Liver (tissue), 9 donors: ENCODE data around the gene ATAD3C. TPM values are rescaled to one million over a fixed set of nuclear protein-coding genes. Genes with fewer than 3 reads are reported as not detected.
"Not testable (repeated sequence)": the region's sequence is repeated elsewhere in the genome, so short reads cannot be mapped to it uniquely, and the experiment has no call there.

Source experiments
- DNase-seq: peaks from one replicate; pipeline ENCODE4 v3.0.0-alpha.2; 2017; ENCODE audit warnings: low spot score
- H3K27ac ChIP-seq, 2 donors: one replicate each; pipeline ENCODE4 v1.7.0; 2013; ENCODE audit warnings: inconsistent platforms in 2 of 2, low read length in 2 of 2, control low read depth in 1 of 2, low read depth in 1 of 2, mild to moderate bottlenecking in 1 of 2
- H3K27me3 ChIP-seq, 4 donors: one replicate each; pipeline versions ENCODE4 v1.6.1 to v1.7.0; 2013; ENCODE audit warnings: low read length in 3 of 4, inconsistent platforms in 1 of 4, mild to moderate bottlenecking in 1 of 4, moderate library complexity in 1 of 4; ENCODE audit not compliant: control insufficient read depth in 4 of 4, insufficient read depth in 4 of 4
- H3K36me3 ChIP-seq, 4 donors: one replicate each; pipeline versions ENCODE4 v1.6.1 to v1.7.0; 2013; ENCODE audit warnings: low read length in 3 of 4, mild to moderate bottlenecking in 3 of 4, low read depth in 1 of 4, moderate library complexity in 1 of 4; ENCODE audit not compliant: control insufficient read depth in 4 of 4, insufficient read depth in 3 of 4
- H3K4me1 ChIP-seq, 4 donors: one replicate each; pipeline versions ENCODE4 v1.6.1 to v1.7.0; 2013; ENCODE audit warnings: low read length in 3 of 4, mild to moderate bottlenecking in 3 of 4, moderate library complexity in 1 of 4; ENCODE audit not compliant: control insufficient read depth in 4 of 4, insufficient read depth in 4 of 4
- H3K4me3 ChIP-seq, 3 donors: one replicate each; pipeline versions ENCODE4 v1.6.1 to v1.7.0; 2013; ENCODE audit warnings: low read length in 3 of 3, control low read depth in 1 of 3, low read depth in 1 of 3, mild to moderate bottlenecking in 1 of 3
- H3K9ac ChIP-seq, 2 donors: one replicate each; pipeline ENCODE4 v1.7.0; 2013; ENCODE audit warnings: low read length in 2 of 2, mild to moderate bottlenecking in 2 of 2, moderate library complexity in 2 of 2, control low read depth in 1 of 2, low read depth in 1 of 2
- H3K9me3 ChIP-seq, 4 donors: one replicate each; pipeline versions ENCODE4 v1.6.1 to v1.7.0; 2013; ENCODE audit warnings: low read length in 3 of 4; ENCODE audit not compliant: control insufficient read depth in 4 of 4
- GABPA ChIP-seq, 2 donors: IDR thresholded peaks in 1 of 2; conservative IDR thresholded peaks in 1 of 2; 2 replicates each; pipeline ENCODE4 v1.6.1; 2016; ENCODE audit warnings: antibody characterized with exemption in 2 of 2, mild to moderate bottlenecking in 1 of 2, moderate library complexity in 1 of 2
- HNF4A ChIP-seq, 2 donors: conservative IDR thresholded peaks; 2 replicates each; pipeline ENCODE4 v1.6.1; 2016; ENCODE audit warnings: antibody characterized with exemption in 2 of 2, mild to moderate bottlenecking in 2 of 2
- JUND ChIP-seq, 2 donors: IDR thresholded peaks; 2 replicates each; pipeline ENCODE4 v1.6.1; 2016; ENCODE audit warnings: antibody characterized with exemption in 2 of 2
- RAD21 ChIP-seq, 2 donors: IDR thresholded peaks; 2 replicates each; pipeline ENCODE4 v1.6.1; 2016; ENCODE audit warnings: antibody characterized with exemption in 2 of 2, mild to moderate bottlenecking in 2 of 2
- RXRA ChIP-seq, 2 donors: IDR thresholded peaks; 2 replicates each; pipeline ENCODE4 v1.6.1; 2017 to 2018; ENCODE audit warnings: antibody characterized with exemption in 2 of 2, mild to moderate bottlenecking in 1 of 2
- TAF1 ChIP-seq: conservative IDR thresholded peaks from 2 replicates; pipeline ENCODE4 v1.6.1; 2016; ENCODE audit warnings: antibody characterized with exemption, mild to moderate bottlenecking
- YY1 ChIP-seq: IDR thresholded peaks from 2 replicates; pipeline ENCODE4 v1.6.1; 2016; ENCODE audit warnings: antibody characterized with exemption, mild to moderate bottlenecking
- WGBS: extraction: QIAGEN DNeasy Blood & Tissue Kit; methylation state at CpG from one replicate; pipeline ENCODE4 v1.1.7; 2013; 5-methylcytosine and 5-hydroxymethylcytosine counted together
- polyA plus RNA-seq, 2 donors: library from polyadenylated mRNA; stranded (reverse) in 1 of 2; unstranded in 1 of 2; fragments of 200-250 nt in 1 of 2; fragments of >200 nt in 1 of 2; fragmentation: Nextera tagmentation in 1 of 2; extraction: Ambion mirVana in 1 of 2; gene quantifications; one replicate each; pipeline versions ENCODE4 v1.2.1 to v1.2.3, GENCODE V29; 2013 to 2015
- total RNA-seq, 2 donors: library from RNA; depleted of rRNA; stranded (reverse); fragments of >200 nt; gene quantifications; one replicate each; pipeline ENCODE4 v1.2.3, GENCODE V29; 2014
- TF ChIP-seq, protein P1 (sequence below): IDR thresholded peaks from 2 replicates; pipeline ENCODE4 v1.6.1; 2016; ENCODE audit warnings: antibody characterized with exemption, mild to moderate bottlenecking
- TF ChIP-seq, protein P2 (sequence below): fragments of 150-350 bp; IDR thresholded peaks from 2 replicates; pipeline ENCODE4 v1.5.1; 2017; ENCODE audit warnings: improper control_type of control experiment, low read depth, low read length; ENCODE audit not compliant: missing input control
- TF ChIP-seq, protein P3 (sequence below): IDR thresholded peaks from 2 replicates; pipeline ENCODE4 v1.6.1; 2016; ENCODE audit warnings: antibody characterized with exemption
- donor health status: healthy.
- donor health status: healthy.
- donor health status: healthy.
- donor health status: healthy.
- donor health status: healthy.

Gene ATAD3C
- total and polyA plus RNA-seq, 4 donors, result 0.19 to 4.8 (median 0.88) TPM

DNA sequence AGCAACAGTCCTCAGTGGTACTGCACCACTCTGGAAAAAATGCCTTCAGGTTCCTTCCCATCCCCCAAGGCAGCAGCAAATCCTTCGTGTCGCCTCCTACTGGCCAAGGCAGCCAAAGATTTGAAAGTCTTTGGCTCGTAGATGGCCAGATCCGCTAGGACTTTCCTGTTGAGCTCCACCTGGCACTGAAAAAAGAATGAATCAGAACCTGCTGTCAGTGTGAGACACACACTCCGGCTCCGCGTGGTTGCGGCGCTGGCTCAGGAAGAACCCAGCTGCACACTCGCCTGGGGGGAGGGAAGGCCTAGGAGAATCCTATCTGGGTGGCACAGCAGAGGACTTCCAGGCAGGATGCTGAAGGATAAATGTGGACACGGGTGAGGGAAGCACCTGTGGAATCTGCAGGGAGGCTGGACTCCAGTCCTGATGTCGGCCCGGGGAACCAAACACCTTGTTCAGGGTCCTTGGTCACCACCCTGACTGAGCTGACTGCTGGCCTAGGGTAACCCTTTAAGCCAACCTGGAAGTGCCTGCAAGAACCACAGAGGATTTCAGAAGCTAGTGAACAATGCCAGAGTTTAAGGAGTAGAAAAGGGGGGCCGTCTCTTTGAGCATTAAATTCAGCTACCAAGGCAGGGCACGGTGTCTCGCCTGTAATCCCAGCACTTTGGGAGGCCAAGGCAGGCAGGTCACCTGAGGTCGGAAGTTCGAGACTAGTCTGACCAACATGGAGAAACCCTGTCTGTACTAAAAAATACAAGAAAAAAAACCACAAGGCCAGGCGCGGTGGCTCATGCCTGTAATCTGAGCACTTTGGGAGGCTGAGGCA lies 47.2 kb upstream of the ATAD3C start:
- Histone ChIP-seq H3K4me1 (peaks cover 4 to 66% (median 58%) of the 10 kb centered on the region in 4 donors), H3K4me3 (peak overlapping the region in 2 of 3 donors; percentile 62 to 99), H3K9me3 (no peaks in the 10 kb centered on the region), H3K36me3 (peaks cover 1 to 26% (median 18%) of the 10 kb centered on the region in 4 donors), H3K27ac (peak overlapping the region; percentile 75 to 83), H3K27me3 (no peaks in the 10 kb centered on the region), H3K9ac (no peak overlapping the region)
- no peak for DNase-seq
- 53% methylated on average over 20 of the region's 20 CpGs for WGBS
- TF ChIP-seq RAD21 (IDR thresholded peaks at IDR 0.05), result peak; percentile 34 to 68
- TF ChIP-seq, protein P1, sequence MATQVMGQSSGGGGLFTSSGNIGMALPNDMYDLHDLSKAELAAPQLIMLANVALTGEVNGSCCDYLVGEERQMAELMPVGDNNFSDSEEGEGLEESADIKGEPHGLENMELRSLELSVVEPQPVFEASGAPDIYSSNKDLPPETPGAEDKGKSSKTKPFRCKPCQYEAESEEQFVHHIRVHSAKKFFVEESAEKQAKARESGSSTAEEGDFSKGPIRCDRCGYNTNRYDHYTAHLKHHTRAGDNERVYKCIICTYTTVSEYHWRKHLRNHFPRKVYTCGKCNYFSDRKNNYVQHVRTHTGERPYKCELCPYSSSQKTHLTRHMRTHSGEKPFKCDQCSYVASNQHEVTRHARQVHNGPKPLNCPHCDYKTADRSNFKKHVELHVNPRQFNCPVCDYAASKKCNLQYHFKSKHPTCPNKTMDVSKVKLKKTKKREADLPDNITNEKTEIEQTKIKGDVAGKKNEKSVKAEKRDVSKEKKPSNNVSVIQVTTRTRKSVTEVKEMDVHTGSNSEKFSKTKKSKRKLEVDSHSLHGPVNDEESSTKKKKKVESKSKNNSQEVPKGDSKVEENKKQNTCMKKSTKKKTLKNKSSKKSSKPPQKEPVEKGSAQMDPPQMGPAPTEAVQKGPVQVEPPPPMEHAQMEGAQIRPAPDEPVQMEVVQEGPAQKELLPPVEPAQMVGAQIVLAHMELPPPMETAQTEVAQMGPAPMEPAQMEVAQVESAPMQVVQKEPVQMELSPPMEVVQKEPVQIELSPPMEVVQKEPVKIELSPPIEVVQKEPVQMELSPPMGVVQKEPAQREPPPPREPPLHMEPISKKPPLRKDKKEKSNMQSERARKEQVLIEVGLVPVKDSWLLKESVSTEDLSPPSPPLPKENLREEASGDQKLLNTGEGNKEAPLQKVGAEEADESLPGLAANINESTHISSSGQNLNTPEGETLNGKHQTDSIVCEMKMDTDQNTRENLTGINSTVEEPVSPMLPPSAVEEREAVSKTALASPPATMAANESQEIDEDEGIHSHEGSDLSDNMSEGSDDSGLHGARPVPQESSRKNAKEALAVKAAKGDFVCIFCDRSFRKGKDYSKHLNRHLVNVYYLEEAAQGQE, result no peak
- peak in 1 of 2 donors; percentile 9 for TF ChIP-seq RXRA (IDR thresholded peaks at IDR 0.05)
- no peak for TF ChIP-seq HNF4A (conservative IDR thresholded peaks at IDR 0.05)
- peak in 1 of 2 donors; percentile 17 for TF ChIP-seq GABPA (IDR thresholded peaks at IDR 0.05 in 1 of 2, conservative IDR thresholded peaks at IDR 0.05 in 1 of 2)
- TF ChIP-seq, protein P2, sequence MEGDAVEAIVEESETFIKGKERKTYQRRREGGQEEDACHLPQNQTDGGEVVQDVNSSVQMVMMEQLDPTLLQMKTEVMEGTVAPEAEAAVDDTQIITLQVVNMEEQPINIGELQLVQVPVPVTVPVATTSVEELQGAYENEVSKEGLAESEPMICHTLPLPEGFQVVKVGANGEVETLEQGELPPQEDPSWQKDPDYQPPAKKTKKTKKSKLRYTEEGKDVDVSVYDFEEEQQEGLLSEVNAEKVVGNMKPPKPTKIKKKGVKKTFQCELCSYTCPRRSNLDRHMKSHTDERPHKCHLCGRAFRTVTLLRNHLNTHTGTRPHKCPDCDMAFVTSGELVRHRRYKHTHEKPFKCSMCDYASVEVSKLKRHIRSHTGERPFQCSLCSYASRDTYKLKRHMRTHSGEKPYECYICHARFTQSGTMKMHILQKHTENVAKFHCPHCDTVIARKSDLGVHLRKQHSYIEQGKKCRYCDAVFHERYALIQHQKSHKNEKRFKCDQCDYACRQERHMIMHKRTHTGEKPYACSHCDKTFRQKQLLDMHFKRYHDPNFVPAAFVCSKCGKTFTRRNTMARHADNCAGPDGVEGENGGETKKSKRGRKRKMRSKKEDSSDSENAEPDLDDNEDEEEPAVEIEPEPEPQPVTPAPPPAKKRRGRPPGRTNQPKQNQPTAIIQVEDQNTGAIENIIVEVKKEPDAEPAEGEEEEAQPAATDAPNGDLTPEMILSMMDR, result peak; percentile 36
- TF ChIP-seq, protein P3, sequence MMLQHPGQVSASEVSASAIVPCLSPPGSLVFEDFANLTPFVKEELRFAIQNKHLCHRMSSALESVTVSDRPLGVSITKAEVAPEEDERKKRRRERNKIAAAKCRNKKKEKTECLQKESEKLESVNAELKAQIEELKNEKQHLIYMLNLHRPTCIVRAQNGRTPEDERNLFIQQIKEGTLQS, result no peak

DNA sequence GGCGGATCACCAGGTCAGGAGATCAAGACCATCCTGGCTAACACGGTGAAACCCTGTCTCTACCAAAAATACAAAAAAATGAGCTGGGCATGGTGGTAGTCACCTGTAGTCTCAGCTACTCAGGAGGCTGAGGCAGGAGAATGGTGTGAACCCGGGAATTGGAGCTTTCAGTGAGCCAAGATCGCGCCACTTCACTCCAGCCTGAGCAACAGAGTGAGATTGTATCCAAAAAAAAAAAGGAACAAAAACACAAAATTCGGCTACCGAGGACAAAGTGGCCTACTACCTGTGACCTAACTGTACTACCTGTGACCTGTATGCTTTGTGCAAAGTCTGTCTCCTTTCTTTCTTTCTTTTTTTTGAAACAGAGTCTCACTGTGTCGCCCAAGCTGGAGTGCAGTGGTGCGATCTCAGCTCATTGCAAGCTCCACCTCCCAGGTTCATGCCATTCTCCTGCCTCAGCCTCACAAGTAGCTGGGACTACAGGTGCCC lies 46.5 kb upstream of the ATAD3C start:
- not testable (repeated sequence) for H3K27me3 ChIP-seq, H3K4me3 ChIP-seq, H3K9me3 ChIP-seq, H3K9ac ChIP-seq, DNase-seq
- 83% methylated on average over 9 of the region's 9 CpGs for WGBS
- Histone ChIP-seq H3K27ac (peak overlapping the region in 1 of 2 donors; percentile 75), H3K36me3 (peaks cover 0 to 19% (median 13%) of the 10 kb centered on the region in 4 donors), H3K4me1 (peaks cover 2 to 62% (median 53%) of the 10 kb centered on the region in 4 donors)

DNA sequence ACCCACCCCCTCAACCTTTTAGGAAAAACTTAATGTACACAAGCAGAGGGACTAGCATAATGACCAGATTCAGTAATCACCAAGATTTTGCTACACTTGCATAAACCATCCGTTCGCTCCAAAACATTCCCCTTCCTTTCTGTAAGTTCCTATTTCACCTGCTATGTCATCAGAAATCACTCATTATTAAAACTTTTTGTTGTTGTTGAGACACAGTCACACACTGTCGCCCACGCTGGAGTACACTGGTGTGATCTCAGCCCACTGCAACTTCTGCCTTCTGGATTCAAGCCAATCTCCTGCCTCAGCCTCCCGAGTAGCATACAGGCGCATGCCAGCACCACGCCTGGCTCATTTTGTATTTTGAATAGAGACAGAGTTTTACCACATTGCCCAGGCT lies 45.8 kb upstream of the ATAD3C start:
- Histone ChIP-seq H3K4me1 (peaks cover 2 to 63% (median 54%) of the 10 kb centered on the region in 4 donors), H3K4me3 (no peak overlapping the region), H3K9me3 (no peaks in the 10 kb centered on the region), H3K36me3 (peaks cover 0 to 19% (median 12%) of the 10 kb centered on the region in 4 donors), H3K27ac (no peak overlapping the region), H3K9ac (no peak overlapping the region), H3K27me3 (no peaks in the 10 kb centered on the region)
- no peak for DNase-seq
- WGBS, result 84% methylated on average over 7 of the region's 7 CpGs
- TF ChIP-seq, protein P3, result no peak
- TF ChIP-seq TAF1 (no peak), JUND (IDR thresholded peaks at IDR 0.05) (no peak), YY1 (no peak)
- TF ChIP-seq, protein P2, result no peak
- TF ChIP-seq, protein P1, result no peak
